ENCODE data around the gene TRIAP1. TPM values are rescaled to one million over a fixed set of nuclear protein-coding genes. Genes with fewer than 3 reads are reported as not detected.

The TRIAP1 gene
- polyA plus RNA-seq, 1 of the 3 experiments (the other 2 are of a cell fraction): 34.1 TPM

- H3K4me2 ChIP-seq: no peak overlapping the region
- H3K27me3 ChIP-seq (ENCODE audit: insufficient read depth): no peaks in the 10 kb centered on the region
- H3K79me2 ChIP-seq (ENCODE audit: insufficient read depth): no peaks in the 10 kb centered on the region
- ChIA-PET CTCF (interaction anchor here (1.2 to 3.2 kb wide), 4 partner anchors 20 to 106 kb away, joined by 3 to 14 read pairs (median 4); partner anchors contain the start of gene SIRT4), POLR2A (interaction anchor here (0.6 kb wide), 1 partner anchor 199 kb away, joined by 6 read pairs; no protein-coding TSS in a partner anchor)
- H3F3A ChIP-seq (replicated peaks; ENCODE audit: insufficient read depth): no peaks in the 10 kb centered on the region
- H3K36me3 ChIP-seq (replicated peaks in 1 of 2; ENCODE audit: control insufficient read depth in 1 of 2, insufficient read depth in 2 of 2, low read length in 1 of 2): no peaks in the 10 kb centered on the region
- H3K9me2 ChIP-seq: no peaks in the 10 kb centered on the region
- TF ChIP-seq POLR2AphosphoS5 (IDR thresholded peaks at IDR 0.05; ENCODE audit: low read depth, low read length): no peak
- TF ChIP-seq SIN3A (IDR thresholded peaks at IDR 0.05; ENCODE audit: borderline replicate concordance, low read depth, low read length): no peak
- no peak for TF ChIP-seq FOXJ3 (CRISPR knock-in tag; IDR thresholded peaks at IDR 0.05)
- no peak for TF ChIP-seq FOSL2 (IDR thresholded peaks at IDR 0.05; ENCODE audit: borderline replicate concordance, low read depth)
- no peak for TF ChIP-seq USF2 (IDR thresholded peaks at IDR 0.05; ENCODE audit: borderline replicate concordance, low read depth, low read length)
- WGBS (ENCODE audit: low lambda C conversion rate): 91% methylated on average over 11 of the region's 11 CpGs
- H4K20me1 ChIP-seq (ENCODE audit: insufficient read depth): no peaks in the 10 kb centered on the region
- H3K9me3 ChIP-seq: no peaks in the 10 kb centered on the region
- H3K9ac ChIP-seq: no peak overlapping the region
- H3K4me3 ChIP-seq (ENCODE audit: low read depth in 2 of 2, low read length in 1 of 2): no peak overlapping the region
- DNase-seq: no peak
- no peak overlapping the region for H3K27ac ChIP-seq (ENCODE audit: low read depth in 2 of 2, low read length in 1 of 2)
- no peak overlapping the region for H2AFZ ChIP-seq (ENCODE audit: low read depth)
- H3K4me1 ChIP-seq (ENCODE audit: control insufficient read depth in 1 of 2, insufficient read depth in 2 of 2, low read depth in 1 of 2, low read length in 1 of 2): no peaks in the 10 kb centered on the region
These were observed 37.4 kb downstream of the TRIAP1 start for GRCh38 chr12:120408771-120409170.

- CTCF ChIA-PET: interaction anchor here (3.2 kb wide), 1 partner anchor 22 kb away, joined by 14 read pairs; no protein-coding TSS in a partner anchor
These were observed 39.6 kb downstream of the TRIAP1 start for GRCh38 chr12:120406553-120406952.

More at GRCh38 chr12:120406553-120406952, 39.6 kb downstream of the TRIAP1 start:
- Histone ChIP-seq H3K79me2 (ENCODE audit: insufficient read depth) (no peaks in the 10 kb centered on the region), H3K4me1 (ENCODE audit: control insufficient read depth in 1 of 2, insufficient read depth in 2 of 2, low read depth in 1 of 2, low read length in 1 of 2) (no peaks in the 10 kb centered on the region; a peak in 1 of 4 replicates), H3K4me3 (ENCODE audit: low read depth in 2 of 2, low read length in 1 of 2) (no peak overlapping the region), H3K9me2 (no peaks in the 10 kb centered on the region), H3F3A (replicated peaks; ENCODE audit: insufficient read depth) (no peaks in the 10 kb centered on the region), H3K9ac (no peak overlapping the region), H3K36me3 (replicated peaks in 1 of 2; ENCODE audit: control insufficient read depth in 1 of 2, insufficient read depth in 2 of 2, low read length in 1 of 2) (no peaks in the 10 kb centered on the region), H3K27ac (ENCODE audit: low read depth in 2 of 2, low read length in 1 of 2) (no peak overlapping the region), H3K9me3 (no peaks in the 10 kb centered on the region), H2AFZ (ENCODE audit: low read depth) (no peak overlapping the region), H3K27me3 (ENCODE audit: insufficient read depth) (no peaks in the 10 kb centered on the region), H4K20me1 (ENCODE audit: insufficient read depth) (no peaks in the 10 kb centered on the region), H3K4me2 (no peak overlapping the region)
- 77% methylated on average over 3 of the region's 3 CpGs for WGBS (ENCODE audit: low lambda C conversion rate)
- TF ChIP-seq EP300 (IDR thresholded peaks at IDR 0.05; ENCODE audit: borderline replicate concordance in 1 of 2, low read depth in 1 of 2, low read length in 1 of 2) (no peak), TAF1 (IDR thresholded peaks at IDR 0.05; ENCODE audit: borderline replicate concordance, low read depth, low read length) (no peak), RAD21 (IDR thresholded peaks at IDR 0.05; ENCODE audit: low read length) (no peak), PBX3 (IDR thresholded peaks at IDR 0.05) (no peak), MXI1 (IDR thresholded peaks at IDR 0.05; ENCODE audit: low read depth, low read length) (no peak), CTCF (IDR thresholded peaks at IDR 0.05) (no peak), EZH2phosphoT487 (IDR thresholded peaks at IDR 0.05; ENCODE audit: borderline replicate concordance, low read depth) (no peak), RCOR1 (IDR thresholded peaks at IDR 0.05; ENCODE audit: low read length) (no peak), YY1 (IDR thresholded peaks at IDR 0.05; ENCODE audit: low read depth) (no peak), POLR2AphosphoS5 (IDR thresholded peaks at IDR 0.05; ENCODE audit: low read depth, low read length) (no peak), GABPA (IDR thresholded peaks at IDR 0.05; ENCODE audit: low read depth) (no peak), FOSL2 (IDR thresholded peaks at IDR 0.05; ENCODE audit: borderline replicate concordance, low read depth) (no peak), ELF1 (IDR thresholded peaks at IDR 0.05) (no peak), RFX5 (IDR thresholded peaks at IDR 0.05; ENCODE audit: low read length) (no peak), SIN3A (IDR thresholded peaks at IDR 0.05; ENCODE audit: borderline replicate concordance, low read depth, low read length) (no peak)
- POLR2A ChIA-PET: no interaction called here
- no peak for DNase-seq
